HG03520 (cell line): ENCODE measurements around the gene CDH15.

Experiments
- ATAC-seq: cut with Tn5 transposase; IDR thresholded peaks from one replicate; pipeline ENCODE4 v1.9.1; 2021; ENCODE audit warnings: mild to moderate bottlenecking, moderate library complexity; ENCODE audit not compliant: unreplicated experiment

The CDH15 gene

DNA sequence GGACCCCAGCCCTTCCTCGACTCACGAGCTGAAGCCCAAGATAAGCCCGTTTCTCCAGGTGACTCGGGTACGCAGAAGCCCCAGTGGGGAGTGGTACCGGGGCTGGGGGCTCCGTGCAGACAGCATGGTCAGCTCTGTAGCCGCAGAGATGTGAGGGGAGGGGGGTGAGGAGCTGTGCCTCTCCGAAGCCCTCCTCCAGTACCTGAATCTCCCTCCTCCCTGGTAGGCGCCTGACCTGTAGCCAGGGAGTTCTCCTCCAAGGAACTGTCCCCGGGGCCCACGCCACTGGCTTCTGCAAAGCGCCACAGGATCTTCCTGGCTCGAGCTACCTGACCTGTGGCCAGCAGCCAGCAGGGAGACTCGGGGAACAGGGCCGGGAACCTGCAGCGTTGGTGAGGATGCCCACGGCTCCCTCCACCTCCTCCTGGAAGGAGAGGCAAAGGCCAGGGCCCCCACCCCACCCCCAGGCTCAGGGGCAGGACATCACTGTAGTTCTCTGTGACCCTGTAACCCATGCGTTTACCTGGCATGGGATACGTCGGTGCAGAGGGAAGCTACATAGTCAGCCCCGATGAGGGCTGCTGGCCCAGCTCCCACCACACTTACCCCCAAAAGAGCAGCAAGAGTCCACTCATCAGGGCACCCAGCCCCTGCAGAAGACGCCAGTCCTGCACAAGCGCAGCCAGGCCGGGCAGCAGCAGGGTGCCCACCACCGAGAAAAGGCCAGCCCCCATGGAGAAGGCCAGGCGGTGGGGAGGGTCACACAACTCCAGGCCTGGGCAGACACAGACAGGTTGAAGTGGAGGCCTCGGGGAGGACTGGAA is 27.1 kb downstream of the CDH15 start:
- no peak for ATAC-seq

DNA sequence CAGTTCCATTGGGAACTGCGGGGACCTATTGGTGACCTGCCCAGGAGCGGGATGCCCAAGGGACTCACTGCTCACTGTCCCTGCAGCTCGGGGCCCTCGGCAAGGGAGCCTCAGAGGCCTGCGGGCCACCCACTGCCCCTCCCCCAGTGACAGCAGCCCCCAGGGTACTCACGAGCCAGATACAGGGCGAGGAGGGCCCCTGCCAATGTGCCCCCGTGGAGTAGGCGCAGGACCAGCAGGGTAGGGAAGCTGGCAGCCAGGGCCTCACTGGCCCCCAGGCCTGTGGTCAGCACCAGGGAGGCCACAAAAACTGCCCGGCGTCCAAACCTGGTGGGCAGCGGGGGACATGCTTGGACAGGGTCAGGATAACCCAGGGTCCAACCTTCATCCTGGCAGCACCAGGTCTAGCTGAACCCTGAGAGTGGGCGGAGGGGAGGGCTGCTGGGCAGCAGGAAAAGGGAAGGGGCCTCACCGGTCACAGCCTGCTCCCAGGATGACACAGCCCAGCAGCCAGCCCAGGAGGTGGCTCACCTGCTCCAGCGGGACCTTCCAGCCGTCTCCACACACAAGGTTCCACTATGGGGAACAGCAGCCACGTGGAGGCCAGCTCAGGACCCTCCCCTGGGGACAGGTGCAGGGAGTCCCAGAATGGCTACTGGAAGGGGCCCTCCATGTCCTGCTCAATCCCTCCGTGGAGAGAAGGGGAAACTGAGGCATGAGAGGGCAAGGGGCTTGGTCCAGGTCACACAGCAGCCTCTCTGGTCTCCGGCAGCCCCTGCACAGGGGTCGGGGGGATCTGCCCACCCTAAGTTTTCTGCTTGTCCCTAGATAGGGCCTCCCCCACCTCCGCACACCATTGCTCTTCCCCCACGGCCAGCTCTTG is 27.9 kb downstream of the CDH15 start:
- ATAC-seq, result no peak

DNA sequence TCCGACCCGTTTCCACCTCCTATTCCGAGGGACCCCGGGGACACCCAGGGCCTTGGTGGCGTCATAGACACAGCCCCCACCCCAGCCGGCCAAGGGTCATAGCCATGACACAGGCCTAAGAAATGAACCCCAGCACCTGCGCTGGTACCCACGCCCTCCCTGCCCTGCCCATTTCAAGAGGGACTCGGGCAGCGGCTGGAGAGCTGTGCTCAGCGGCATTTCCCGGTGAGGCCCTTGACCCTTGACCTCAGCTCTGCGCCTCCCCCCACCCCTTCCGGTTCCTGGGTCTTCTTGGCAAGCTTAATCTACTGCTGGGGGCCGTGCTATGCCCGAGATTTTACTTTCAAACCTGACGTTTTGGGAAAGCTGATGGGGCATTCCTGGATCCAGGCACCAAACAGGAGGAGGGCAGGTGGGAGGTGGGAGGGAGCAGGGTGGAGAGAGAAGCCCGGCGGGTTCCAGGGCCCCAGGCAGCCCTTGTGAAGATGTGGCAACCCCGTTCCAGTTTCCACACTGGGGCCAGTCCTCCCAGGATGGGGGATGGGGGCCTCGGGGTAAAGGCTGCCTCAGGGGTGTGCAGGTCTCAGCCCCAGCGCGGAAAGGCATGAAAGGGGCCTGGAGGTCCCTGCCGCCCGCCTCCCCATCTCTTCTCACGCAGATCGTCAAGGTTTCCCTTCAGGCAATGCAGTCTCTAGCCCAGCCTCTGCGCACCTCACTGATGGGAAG is 28.7 kb downstream of the CDH15 start, which contains the start of gene SLC22A31:
TSS of gene SLC22A31 (minus strand) at position 414 of the 726 bp plus-strand sequence. CDS start at position 378, 36 bp downstream.
- ATAC-seq, result no peak

DNA sequence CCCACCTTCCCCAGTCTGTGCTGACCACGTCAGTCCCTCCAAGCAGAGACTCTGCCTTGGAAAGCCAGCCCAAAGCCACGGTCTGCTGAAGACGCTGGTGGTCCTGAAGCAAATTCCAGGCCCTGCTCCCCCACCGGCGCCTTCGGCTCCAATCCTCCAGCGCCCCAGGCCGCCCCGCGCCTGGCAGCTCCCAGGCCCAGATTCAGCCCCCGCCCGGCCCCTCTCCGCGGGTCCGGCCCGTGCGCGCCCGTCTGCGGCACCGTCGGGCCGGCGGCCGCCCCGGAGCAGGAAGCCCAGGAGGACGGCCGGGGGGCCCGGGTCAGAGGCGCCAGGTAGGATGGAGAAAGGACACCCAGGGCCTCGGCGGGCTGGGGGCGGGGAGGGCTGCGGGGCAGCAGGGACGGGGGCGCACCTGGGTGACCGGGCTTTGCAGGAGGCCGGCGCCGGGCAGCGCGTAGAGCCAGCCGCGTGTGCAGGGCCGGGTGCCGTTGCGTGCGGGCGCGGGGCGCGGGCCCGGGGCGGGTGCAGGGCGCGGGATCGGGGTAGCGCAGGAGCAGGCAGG is 29.4 kb downstream of the CDH15 start:
- ATAC-seq, result no peak

DNA sequence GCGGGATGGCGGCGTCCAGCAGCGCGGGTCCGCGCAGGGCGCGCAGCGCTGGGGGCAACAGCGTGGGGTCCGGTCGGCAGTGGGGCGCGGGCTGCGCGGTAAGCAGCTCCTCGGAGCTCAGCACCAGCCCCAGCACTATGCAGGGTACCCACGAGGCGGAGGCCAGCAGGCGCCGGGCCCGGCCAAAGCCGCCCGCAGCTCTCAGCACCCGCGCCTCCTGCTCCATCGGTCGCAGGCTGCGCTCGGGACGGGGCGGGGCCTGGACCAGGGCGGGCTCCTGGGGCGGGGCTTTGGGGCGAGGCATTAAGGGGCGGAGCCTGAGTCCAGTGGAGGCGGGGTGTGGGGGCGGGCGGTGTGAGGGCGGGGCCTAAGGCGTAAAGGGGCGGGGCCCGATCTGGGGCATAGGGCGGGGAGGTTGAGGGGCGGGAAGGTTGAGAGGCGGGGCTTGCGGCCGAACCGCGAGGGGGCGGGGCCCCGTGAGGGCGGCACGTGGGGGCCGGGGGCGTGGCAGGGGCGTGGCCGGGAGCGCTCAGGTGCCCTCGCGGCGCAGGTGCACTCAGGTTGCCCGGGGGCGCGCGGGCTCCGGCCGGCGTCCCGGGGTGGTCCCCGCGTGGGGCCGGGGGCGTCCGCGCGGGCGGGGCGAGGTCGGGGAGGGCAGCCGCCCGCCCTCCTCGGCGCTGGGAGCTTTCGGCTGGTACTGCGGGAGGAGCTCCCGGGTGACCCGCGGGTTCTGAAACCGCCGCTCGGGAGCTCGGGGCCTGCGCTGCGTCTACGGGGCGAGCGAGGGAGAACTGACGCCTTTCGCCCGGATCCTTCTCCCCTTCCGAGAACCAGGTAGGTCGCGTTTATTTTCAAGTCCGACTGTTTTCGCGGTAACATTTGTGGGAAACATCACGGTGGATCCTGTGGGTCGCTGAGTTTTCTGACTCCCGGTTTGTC is 30.2 kb downstream of the CDH15 start:
- no peak for ATAC-seq

- no peak for ATAC-seq
Measured at GRCh38 chr16:89202422-89203215, 31.1 kb downstream of the CDH15 start.

- ATAC-seq, result no peak
Measured at GRCh38 chr16:89207993-89208392, 36.4 kb downstream of the CDH15 start.

DNA sequence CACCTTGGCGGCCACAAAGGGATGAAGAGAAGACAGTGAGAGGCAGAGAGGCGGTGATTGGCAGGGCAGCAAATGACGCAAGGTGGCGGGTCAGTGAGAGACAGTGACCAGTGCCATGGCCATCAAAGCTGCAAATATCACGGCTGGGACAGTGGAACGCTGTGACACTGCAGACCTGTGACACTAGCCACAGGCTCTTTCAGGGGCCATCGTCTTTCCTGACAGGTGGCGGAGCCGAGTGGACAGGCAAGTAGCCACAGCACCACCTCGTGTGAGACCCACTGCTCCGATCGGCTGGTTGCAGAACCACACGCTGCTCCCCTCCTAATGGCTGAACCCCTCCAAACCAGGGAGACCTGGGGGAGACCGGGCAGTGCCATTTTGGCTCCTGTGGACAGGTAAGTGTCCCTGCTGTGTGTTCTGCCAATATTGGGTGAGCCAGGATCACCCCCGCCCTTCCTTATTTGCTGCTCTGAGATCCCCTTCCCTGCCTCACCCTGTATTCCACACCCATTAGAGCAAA is 38.0 kb downstream of the CDH15 start:
- ATAC-seq, result no peak

DNA sequence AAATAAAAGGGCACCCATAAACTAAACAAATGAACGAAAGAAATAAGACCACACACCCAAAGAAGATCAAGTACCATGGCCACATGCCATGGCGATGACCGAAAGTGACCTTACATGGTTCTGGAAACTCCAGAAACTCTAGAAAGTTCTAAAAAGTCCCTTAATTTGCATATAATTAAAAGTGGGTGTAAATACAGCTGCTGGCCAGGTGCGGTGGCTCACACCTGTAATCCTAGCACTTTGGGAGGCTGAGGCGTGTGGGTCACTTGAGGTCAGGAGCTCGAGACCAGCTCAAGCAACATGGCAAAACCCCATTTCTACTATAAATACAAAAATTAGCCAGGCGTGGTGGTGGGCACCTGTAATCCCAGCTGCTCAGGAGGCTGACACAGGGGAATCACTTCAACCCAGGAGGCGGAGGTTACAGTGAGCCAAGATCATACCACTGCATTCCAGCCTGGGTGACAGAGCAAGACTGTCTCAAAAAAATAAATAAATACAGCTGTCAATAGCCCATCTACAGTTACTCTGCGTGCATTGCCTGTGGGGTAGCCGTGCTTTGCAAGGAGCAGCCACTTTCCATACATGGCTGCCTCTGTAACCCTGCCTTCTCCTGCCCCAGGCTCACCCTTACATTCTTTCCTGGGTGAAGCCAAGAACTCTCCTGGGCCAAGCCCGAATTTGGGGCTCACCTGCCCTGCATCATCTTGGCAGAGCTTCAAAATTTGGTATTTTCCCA is 38.8 kb downstream of the CDH15 start:
- ATAC-seq, result no peak

- ATAC-seq, result no peak
Measured at GRCh38 chr16:89210904-89211515, 39.5 kb downstream of the CDH15 start.

- ATAC-seq, result no peak
Measured at GRCh38 chr16:89216315-89217137, 45.0 kb downstream of the CDH15 start.

GRCh38 chr16:89217138-89217387 is 45.5 kb downstream of the CDH15 start:
- ATAC-seq, result no peak

DNA sequence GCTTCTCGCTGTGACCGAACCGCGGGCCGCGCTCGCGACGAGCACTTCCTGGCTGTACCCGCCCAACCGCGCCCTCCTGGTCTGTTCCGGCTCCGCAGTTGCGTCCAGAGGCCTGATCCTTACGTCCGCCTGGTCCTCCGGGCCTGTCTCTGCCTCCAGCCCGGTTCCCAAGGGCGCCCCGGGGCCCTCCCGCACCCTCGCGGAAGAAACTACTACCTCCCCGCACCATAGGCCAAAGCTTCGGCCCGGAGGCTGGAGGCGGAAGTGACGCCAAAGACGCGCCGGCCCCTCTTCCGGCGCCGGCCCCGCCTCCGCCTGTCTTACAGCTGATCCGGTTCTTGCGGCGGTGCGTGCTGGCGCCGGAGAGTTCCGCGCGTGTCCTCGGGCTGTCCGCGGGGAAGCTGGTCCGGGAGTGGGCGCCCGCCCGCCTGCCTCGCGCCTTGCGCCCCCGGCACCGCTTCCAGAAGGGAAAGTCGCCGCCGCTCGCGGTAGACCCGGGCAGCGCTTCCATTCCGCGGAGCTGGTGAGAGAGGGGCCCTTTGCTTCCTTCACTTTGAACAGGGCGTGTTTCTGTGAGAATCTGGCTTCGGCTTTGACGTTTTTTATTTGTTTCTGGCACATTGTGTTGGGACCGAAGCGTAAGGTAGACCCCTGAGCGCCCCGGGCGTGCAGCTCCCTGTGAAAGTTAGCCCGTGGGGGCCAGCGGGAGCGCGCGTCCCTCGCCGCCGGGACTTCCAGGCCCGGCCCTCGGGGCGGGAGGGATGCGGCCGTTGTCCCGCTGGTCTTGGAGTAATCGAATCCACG is 46.0 kb downstream of the CDH15 start, which contains the start of gene ZNF778:
TSS of gene ZNF778 (plus strand) at position 316 of the 804 bp plus-strand sequence. CDS start 3,425 bp downstream, outside the sequence.
- ATAC-seq, result peak; percentile 82

DNA sequence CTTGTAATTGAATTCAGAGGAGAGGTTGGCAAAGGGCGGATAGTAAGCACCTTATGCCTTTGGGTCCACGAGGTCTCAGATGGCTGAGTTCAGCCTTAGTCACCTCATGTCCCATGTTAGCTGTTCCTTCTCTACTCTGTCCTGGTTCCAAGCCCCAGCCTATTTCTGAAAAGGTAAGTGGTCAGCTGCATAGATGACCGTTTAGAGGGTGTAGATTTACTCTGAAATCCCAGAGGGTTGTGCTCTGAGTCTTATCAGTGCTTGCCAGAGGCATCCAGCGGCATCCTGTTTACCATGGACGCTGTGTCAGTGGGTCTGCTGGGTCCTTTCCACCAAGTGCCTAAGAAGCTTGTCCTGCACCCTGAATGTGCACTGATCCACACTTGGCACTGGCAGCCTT is 47.8 kb downstream of the CDH15 start:
- no peak for ATAC-seq

- no peak for ATAC-seq
Measured at GRCh38 chr16:89221604-89222003, 50.1 kb downstream of the CDH15 start.

GRCh38 chr16:89222931-89223330 is 51.4 kb downstream of the CDH15 start:
- no peak for ATAC-seq
